GM19395 (cell line): ENCODE results near the gene SUFU.

ENCODE experiments used
- ATAC-seq: cut with Tn5 transposase; IDR thresholded peaks from one replicate; pipeline ENCODE4 v1.9.1; 2021; ENCODE audit warnings: mild to moderate bottlenecking, moderate library complexity; ENCODE audit not compliant: unreplicated experiment

Gene SUFU

DNA sequence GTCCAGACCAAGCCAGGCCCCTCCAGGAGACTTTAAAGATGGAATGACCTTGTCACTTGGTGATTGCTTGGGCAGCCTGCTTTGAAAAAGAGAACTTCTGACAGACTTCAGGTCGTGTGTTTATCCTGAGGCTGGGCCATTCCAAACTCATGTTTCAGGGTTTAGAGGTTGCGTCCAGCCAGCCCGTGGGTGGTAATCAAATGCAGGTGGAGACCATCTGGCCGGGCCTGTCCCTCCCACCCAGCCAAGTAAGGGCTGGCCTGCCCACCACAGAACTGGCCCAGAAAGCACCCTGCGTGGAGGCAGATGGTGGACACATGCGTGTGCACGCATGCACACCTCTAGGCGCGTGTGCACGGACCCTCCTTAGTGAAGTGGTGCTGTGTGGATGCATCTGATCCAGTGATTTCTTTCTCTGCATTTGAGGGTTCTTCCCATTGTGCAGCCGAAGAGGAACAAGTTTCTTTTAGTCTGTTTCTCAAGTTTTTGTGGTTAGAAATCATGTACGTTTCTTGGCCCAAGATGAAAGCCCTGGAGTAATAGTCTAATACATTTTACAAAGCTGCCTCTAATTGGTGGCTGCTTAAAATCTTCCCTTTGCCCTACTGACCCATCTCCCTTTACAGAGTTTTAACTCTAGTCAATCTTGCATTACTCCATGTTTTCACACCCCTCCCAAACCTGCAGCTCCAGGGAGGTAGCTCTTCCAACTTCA is 43.0 kb downstream of the SUFU start:
- no peak for ATAC-seq

DNA sequence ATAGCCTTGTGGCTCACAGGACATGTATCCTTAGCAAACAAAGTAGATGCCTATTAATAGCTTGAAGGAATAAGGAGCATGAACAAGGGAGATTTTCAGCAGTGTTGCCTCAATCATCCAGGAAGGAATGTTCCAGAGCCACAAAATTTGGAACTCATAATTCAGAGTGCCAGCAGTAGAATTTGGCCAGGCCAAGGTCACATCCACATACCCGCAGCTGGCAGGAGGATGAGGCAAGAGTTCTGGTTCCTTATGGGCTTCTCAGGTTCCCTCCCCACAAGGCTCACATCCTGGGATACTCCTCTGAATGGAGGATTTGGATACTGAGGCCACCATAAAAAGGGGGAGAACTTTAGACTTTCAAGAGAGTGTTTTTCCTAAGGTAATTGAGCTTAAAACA is 45.8 kb downstream of the SUFU start:
- no peak for ATAC-seq

DNA sequence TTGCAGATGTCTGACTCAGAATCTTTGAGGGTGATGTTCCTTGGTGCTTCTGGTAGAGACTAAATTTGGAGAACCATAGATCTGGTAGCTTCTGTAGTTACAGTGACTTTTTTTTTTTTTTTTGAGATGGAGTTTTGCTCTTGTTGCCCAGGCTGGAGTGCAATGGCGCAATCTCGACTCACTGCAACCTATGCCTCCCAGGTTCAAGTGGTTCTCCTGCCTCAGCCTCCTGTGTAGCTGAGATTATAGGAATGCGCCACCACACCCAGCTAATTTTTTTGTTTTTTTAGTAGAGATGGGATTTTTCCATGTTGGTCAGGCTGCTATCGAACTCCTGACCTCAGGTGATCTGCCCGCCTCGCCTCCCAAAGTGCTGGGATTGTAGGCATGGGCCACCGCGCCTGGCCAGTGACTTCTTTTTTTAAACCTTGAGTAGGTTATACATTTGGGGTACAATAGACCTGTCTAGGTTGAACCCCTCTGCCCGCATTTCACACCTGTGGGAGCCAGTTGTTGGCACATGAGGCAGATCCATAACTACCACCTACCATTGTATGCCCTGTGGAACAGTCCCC is 47.0 kb downstream of the SUFU start:
- ATAC-seq, result no peak

DNA sequence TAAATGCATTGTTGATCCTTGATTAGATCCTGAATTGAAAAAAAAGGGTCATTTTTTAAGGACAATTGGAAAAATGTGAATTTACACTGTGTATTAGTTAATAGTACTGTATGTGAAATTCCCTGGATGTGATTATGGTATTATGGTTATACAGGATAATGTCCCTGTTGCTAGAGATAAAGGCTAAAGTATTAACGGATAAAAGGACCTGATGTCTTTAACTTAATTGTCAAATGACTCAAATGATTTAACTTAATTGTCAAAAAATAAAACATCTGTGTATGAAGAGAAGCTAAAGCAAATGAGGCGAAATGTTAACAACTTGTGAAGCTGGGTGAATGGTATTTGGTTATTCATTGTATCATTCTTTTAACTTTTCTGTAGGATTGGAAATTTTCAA is 48.8 kb downstream of the SUFU start:
- ATAC-seq, result no peak

DNA sequence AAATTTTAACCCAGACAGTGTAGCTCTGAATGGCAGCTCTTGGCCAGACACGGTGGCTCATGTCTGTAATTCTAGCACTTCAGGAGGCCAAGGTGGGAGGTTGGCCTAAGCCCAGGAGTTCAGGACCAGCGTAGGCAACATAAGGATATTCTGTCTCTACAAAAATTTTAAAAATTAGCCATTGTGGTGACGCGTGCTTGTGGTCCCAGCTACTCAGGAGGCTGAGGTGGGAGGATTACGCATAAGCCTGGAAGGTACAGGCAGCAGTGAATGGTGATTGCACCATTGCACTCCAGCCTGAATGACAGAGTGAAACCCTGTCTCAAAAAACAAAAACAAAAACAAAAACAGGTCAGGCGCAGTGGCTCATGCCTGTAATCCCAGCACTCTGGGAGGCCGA is 50.0 kb downstream of the SUFU start:
- no peak for ATAC-seq

DNA sequence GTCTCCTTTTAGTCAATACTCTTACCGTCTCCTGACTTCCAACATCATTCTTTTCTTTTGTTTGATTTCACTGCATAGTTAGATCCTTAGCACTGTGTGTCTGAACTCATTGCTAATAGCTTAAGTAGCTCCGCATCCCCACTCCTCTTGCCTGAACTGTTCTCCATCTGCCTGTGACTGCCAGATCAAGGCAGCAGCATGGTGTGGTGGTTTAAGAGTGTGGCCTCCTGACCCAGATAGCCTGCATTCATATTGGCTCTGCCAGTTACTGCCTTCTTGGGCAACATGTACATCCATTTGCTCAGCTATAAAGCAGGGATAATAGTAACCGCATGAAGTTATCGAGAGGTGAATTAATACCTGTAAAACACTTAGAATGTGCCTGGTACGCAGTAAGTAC is 50.8 kb downstream of the SUFU start:
- no peak for ATAC-seq

DNA sequence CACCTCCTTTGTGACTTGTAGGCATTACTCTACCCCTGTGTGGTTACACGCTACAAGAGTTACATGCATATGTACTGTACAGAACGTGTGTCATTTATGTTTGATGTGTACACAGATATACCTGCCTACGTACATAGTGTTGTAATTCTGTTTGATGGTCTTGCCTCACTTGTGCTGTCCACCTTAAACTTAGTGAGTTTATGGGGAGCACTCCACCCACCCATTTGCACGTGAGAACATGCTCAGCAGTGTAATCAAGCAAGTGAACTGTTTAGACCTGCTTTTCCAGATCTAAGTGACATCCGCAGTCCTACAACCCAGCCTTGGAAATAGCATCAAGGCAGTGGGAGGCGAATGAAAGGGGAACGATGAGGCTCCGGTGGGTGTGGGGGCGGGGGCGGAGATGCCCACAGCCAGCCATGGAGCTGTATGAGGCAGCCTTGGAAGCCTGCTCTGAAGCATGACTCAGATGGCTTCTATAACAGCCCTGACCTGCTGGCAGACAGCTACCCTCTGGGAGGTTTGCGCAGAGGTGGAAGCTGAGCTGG is 52.1 kb downstream of the SUFU start:
- ATAC-seq, result no peak

DNA sequence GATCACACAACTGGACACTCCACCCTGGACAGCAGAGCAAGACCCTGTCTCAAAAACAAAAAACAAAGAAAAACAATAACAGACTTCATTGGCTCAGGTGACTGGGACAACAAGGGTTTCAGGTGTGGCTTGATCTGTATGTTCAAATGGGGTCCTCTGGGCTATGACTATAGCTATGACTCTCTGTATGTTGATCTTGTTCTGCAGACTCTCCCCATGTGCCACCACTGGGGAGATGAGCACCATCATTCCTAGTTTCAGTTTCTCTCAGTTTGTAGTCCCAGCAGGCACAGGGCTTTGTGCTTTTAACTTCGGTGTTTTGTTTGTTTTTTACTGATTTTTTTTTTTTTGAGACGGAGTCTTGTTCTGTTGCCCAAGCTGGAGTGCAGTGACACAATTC is 53.8 kb downstream of the SUFU start:
- ATAC-seq, result no peak

DNA sequence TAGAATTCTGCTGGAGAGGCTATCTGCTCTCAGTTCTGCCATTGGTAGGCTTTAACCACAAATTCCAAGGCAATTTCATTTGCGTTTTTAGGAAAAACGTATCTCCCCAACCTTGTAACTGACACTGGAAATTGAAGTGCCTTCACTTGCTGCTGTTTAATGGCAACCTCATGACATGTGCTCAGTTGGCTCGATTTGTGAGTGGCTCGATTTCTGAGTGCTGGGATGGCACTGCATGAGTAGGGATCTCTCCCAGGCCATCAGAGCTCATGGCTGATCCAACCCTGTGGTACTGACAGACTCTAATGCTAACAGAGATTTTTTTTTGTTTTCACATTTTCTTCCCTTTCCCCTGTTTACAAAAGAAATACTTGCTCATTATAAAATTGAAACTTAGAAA is 56.0 kb downstream of the SUFU start:
- ATAC-seq, result no peak

DNA sequence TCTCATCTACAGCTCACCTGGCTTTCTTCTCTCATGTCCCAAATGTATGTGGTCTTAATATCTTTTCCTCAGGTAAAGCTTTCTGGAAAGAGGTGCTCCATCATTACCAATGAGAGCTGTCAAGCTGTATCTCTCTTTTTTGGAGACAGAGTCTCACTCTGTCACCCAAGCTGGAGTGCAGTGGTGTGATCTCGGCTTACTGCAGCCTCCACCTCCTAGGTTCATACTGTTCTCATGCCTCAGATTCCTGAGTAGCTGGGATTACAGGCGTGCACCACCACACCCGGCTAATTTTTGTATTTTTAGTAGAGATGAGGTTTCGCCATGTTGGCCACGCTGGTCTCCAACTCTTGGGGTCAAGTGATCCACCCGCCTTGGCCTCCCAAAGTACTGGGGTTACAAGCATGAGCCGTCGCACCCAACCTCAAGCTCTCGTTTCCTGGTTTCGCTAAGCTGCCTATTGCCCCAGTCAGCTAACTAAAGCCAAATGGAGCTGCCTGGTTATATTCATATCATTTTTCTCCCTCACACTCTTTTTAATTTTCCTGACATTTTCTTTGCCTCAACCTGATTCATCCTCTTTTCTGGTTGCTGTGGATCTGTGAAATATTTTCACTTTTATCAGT is 60.5 kb downstream of the SUFU start:
- ATAC-seq, result peak; percentile 67

DNA sequence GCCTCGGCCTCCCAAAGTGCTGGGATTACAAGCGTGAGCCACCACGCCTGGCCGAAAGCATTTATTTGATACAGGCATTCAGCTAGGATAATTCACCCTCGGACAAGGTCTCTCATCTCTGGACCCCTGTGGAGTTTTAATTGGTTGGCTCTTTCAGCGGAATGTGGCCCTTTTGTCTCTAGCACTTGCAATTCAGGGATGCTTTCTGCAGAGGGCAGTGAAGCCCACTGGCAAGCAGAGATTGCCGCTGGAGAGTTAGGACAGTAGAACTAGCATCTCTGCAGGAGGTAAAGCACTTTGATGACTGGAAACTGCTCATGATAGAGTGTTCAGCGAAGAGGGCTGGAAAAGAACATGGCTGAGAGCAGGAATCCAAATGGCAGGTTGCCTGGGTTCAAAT is 62.0 kb downstream of the SUFU start:
- ATAC-seq, result no peak

DNA sequence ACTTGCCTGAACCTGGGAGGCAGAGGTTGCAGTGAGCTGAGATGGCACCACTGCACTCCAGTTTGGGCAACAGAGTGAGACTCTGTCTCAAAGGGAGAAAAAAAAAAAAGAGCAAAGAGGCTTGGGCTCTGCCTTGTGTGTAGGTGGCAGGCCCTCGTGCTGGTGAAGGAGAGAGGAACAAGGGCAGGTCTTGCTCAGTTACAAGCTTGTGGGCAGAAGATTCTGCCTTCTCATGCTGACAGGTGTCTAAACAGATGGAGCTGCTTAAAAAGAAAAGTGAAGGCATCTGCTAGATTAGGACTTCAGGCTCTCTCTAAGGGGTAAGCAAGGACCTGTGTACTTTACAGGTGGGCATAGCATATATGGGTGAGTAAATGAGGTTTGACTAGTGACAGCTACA is 75.0 kb downstream of the SUFU start:
- no peak for ATAC-seq

DNA sequence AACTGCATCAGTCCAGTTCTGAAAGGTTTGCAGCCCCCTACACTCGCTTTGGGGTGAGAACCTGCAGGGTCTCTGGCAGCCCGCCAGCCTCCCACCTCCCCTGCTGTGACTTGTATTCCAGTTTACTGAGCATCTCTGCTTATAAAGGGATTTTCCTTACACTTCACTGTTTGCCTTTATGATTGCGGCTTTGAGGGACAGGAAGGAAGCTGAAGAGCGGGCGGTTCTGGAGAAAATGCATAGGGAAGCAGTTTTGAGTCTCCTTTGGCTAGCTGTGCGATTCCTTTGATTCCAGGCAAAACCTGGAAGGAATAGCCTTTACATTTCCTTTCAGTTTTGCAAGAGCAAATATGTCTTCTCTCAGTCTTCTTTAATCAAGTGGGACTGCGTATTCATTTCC is 75.6 kb downstream of the SUFU start:
- no peak for ATAC-seq

DNA sequence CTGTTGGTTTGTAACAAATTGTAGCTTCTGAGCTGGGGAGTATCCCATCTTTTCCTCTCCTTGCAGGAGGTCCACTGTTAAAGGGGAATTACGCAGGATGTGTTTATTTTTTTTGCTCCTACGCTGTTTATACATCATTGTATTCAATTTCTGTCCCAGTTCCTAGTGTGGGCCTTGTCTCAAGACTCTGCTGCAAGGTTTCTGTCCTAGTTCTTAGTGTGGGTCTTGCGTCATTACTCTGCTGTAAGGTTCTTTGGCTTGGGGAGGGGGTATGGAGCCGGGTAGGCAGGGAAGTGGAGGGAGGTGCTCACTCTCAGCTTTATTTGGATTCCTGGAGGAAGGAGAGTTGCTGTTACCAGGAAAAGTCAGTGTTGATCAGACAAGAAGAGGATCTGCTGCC is 76.5 kb downstream of the SUFU start:
- no peak for ATAC-seq

DNA sequence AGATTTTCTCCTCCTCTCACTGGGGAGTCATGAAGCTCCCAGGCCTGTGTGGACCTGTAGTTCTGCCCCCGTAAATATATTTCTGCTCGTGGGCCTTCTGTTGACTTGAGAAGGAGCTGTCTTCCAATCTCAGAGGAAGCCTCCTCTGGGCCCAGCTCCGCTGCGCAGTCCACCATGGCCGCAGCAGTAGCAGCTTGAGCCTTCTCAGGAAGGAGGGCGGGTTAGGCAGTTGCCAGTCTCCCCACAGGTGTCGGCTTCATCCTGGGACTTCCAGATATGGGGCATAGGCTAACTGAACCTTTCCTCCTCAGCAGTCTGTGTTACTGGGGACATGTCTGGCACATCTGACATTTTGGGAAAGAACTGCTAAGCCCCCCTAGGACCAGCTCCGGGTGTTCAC is 77.6 kb downstream of the SUFU start:
- no peak for ATAC-seq

DNA sequence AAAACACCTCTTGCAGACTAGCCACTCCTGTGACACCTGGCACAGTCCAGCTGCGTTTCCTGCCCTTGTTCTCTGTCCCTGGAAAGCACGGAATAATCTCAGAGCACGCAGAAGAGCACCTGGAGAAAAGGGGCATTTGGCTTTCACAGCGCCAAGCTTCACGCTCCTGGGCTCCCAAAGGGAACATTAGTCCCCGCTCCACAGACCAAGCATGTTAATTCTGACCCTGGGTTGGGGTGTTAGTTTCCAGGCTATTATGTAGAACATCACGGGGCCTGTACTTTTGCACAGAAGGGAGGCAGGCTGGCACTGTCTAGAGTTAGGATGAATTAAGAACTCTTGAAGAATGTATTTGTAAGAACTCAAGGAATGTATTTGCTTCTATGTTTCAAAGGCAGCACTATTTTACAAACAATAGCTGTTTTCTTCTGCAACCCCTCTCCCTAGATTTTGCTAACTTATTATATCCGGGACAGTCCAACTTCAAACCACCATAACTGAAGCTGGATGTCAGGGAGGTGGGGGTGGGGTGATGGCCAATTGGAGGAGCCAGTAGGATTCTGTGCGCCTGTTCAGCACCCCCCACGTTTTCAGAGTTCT is 78.3 kb downstream of the SUFU start:
- no peak for ATAC-seq

DNA sequence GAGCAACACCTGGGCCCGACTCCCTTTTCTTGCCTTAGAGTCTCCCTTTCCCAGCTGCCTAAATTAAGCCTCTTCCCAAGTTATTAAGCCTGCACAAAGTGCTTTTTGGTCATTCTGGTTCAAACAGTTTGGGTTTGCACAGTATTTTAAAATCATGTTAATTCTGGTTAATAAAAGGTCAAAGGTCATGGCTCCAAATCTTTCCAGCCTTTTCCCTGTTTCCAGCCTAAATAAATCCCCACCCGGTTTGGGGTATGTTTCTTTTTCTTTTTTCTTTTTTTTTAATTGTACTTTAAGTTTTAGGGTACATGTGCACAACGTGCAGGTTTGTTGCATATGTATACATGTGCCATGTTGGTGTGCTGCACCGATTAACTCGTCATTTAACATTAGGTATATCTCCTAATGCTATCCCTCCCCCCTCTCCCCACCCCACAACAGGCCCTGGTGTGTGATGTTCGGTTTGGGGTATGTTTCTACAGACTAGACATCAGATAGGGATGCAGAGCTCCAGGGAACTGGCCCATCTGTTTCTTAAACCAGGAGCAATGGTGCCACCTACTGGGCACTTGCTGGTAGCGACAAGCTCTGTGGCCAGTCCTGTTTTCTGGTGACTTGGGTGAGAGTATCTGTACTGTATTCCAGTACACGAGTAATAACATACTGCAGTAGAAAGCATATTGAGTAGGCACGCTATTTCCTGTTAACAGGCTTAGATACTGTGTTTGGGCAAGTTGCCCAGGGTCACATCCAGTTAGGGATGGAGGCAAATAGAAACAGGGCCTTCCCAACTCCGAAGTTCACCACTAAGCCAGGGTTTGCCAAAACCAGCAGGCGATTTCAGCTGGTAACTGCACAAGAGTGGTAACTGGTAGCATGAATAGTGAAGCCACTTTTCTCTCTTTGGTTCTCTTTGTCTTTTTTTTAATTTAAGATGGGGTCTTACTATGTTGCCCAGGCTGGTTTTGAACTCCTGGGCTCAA is 80.0 kb downstream of the SUFU start:
- no peak for ATAC-seq

DNA sequence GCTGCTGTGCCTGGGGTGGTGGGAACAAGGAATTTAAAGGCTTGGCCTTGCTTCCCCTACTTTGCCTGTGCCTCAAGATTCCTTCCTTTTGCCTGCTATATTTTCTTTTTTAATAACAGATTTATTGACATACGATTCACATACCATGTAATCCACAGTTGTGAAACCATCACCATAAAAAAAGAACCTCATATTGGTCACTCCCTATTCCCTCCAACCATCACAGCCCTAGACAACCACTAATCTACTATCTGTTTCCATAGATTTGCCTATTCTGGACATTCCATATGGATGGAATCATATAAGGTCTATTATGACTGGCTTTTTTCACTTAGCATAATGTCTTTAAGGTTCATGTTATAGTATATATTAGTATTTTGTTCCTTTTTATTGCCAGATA is 81.3 kb downstream of the SUFU start:
- no peak for ATAC-seq

DNA sequence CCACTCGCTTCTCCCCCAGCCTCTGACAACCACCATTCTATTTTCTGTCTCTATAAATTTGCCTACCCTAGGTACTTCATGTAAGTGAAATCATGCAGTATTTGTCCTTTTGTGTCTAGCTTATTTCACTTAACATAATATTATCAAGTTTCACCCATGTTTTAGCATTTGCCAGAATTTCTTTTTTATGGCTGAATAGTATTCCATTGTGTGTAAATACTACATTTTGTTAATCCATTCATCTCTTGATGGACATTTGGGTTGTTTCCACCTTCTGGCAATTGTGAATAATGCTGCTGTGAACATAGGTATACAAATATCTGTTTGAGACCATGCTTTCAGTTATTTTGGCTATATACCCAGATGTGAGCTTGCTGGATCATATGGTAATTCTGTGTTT is 83.1 kb downstream of the SUFU start:
- ATAC-seq, result no peak

DNA sequence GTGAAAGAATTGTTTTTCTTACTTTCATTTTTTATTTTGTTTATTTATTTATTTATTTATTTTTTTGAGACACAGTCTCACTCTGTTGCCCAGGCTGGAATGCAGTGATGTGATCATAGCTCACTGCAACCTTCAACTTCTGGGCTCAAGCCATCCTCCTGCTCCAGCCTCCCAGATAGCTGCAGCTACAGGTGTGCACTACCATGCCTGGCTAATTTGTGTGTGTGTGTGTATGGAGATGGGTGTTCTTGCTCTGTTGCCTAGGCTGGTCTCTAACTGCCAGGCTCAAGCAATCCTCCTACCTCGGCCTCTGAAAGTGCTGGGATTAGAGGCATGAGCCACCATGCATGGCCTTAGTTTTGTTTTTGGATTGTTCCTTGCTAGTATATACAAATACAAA is 85.1 kb downstream of the SUFU start:
- no peak for ATAC-seq
